AG04450 (cell line): ENCODE data around the gene MAP3K15. TPM values are rescaled to one million over a fixed set of nuclear protein-coding genes. Genes with fewer than 3 reads are reported as not detected.
"Not testable (repeated sequence)": the region's sequence is repeated elsewhere in the genome, so short reads cannot be mapped to it uniquely, and the experiment has no call there.

ENCODE experiments used
- CTCF ChIA-PET: fragments of 300-600, 350-600 bp; formaldehyde crosslinking; extraction: SDS; loops from one replicate; lab custom pipeline; 2022; ENCODE audit warnings: antibody characterized with exemption, inconsistent platforms; lab: Charles Lee
- POLR2A ChIA-PET: fragments of 350-600 bp; formaldehyde crosslinking; extraction: SDS; loops from one replicate; lab custom pipeline; 2021; ENCODE audit warnings: antibody characterized with exemption, inconsistent platforms; lab: Yijun Ruan, JAX
- DNase-seq: peaks from one replicate; pipeline ENCODE4 v3.0.0-alpha.2; 2011; ENCODE audit warnings: low read depth, low spot score
- H3K27ac ChIP-seq: one replicate; pipeline ENCODE4 v1.5.1; 2012; ENCODE audit warnings: low read depth, low read length, control low read depth
- H3K27me3 ChIP-seq: one replicate; pipeline ENCODE4 v1.6.0; 2012; ENCODE audit warnings: low read length; ENCODE audit not compliant: control insufficient read depth, insufficient read depth
- H3K4me3 ChIP-seq: 2 replicates; pipeline ENCODE4 v1.5.1; 2011; ENCODE audit warnings: mild to moderate bottlenecking, low read depth, low read length, control low read depth
- H3K9me3 ChIP-seq: 2 replicates; pipeline ENCODE4 v1.5.1; 2012; ENCODE audit warnings: low read length; ENCODE audit not compliant: control insufficient read depth, insufficient read depth
- polyA plus RNA-seq: library from polyadenylated mRNA; depleted of rRNA; stranded (reverse); fragments of >200 nt; gene quantifications from 2 replicates; pipeline ENCODE4 v1.2.3, GENCODE V29; 2011
- TF ChIP-seq, protein P1 (sequence below): IDR thresholded peaks from 2 replicates; pipeline ENCODE4 v1.5.1; 2011; ENCODE audit warnings: low read depth, low read length, control low read depth, inconsistent platforms

The MAP3K15 gene
- polyA plus RNA-seq, 1 experiment, result 0.35 TPM

DNA sequence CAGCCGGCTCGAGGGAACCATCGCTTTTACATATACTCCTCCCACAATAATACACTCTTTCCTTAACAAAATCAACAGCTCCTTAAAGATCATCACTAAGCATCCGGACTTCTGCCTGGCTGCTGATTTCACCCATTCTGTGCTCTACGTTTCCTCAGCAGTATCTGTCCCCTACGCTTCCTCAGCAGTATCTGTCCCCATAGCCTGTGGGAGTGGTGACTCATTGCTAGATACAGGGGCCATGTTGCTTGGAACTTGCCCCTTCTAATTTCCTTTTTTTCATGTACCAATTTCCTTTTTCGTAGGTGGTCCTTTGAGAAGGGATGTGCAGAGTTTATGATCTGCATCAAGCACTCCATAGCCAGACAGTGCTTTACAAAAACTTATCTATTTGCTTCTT, 18.6 kb downstream of the MAP3K15 start:
- Histone ChIP-seq H3K9me3 (no peaks in the 10 kb centered on the region), H3K27me3 (peaks cover 2% of the 10 kb centered on the region), H3K4me3 (no peak overlapping the region), H3K27ac (no peak overlapping the region)
- DNase-seq, result no peak
- TF ChIP-seq, protein P1, sequence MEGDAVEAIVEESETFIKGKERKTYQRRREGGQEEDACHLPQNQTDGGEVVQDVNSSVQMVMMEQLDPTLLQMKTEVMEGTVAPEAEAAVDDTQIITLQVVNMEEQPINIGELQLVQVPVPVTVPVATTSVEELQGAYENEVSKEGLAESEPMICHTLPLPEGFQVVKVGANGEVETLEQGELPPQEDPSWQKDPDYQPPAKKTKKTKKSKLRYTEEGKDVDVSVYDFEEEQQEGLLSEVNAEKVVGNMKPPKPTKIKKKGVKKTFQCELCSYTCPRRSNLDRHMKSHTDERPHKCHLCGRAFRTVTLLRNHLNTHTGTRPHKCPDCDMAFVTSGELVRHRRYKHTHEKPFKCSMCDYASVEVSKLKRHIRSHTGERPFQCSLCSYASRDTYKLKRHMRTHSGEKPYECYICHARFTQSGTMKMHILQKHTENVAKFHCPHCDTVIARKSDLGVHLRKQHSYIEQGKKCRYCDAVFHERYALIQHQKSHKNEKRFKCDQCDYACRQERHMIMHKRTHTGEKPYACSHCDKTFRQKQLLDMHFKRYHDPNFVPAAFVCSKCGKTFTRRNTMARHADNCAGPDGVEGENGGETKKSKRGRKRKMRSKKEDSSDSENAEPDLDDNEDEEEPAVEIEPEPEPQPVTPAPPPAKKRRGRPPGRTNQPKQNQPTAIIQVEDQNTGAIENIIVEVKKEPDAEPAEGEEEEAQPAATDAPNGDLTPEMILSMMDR, result no peak
- CTCF ChIA-PET, result no interaction called here
- POLR2A ChIA-PET, result no interaction called here

DNA sequence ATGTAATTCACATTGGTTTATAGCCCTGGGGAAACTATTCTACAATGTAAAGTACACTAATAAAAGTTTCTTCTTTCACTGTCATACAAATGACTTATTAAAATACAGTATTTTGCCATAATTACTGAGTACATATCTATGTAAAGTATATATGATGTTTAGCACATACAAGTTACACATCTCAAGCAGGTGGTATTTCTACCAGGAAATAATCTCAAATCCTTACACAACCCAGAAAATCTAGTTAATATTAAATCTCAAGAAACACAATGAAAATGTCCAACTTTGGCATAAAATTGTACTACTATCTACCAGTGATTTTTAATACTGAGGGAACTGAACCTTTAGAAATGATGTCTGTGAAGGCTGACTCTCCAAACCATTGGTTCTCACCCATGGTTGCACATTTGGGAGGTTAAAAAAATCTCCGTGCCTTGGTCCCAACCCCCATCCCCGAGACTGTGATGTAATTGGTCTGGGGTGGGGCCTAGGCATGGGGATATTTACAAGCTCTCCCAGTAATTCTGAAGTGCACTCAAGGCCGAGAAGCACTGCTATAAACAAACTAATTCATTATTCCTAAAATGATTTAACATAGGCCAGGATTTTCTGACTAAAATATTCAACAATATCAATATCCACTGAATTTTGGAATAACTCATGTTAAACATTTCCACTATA, 27.6 kb downstream of the MAP3K15 start:
- TF ChIP-seq, protein P1, result no peak
- ChIA-PET POLR2A (no interaction called here), CTCF (no interaction called here)
- no peak for DNase-seq
- no peak overlapping the region for H3K4me3 ChIP-seq
- H3K9me3 ChIP-seq, result no peaks in the 10 kb centered on the region
- no peaks in the 10 kb centered on the region for H3K27me3 ChIP-seq
- H3K27ac ChIP-seq, result no peak overlapping the region

DNA sequence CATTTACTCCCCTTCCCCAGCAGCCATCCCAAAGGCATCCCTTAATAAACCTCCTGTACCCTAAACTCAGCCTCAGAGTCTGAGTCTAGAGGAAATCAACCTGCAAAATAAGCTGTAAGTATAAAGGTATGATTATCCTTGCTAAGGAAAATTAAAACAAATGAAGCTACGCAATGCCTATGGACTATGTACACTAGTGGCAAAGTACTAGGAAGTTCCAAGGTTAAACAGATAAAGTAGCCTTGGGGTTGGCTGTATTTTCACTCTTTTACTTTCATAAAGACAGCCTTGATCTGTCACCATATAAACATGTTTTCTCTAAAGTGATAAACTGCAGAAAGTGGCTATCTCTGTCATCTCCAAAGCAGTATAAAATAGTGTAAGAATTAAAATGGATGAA, 35.9 kb downstream of the MAP3K15 start:
- POLR2A ChIA-PET, result no interaction called here
- Histone ChIP-seq H3K4me3 (no peak overlapping the region), H3K9me3 (no peaks in the 10 kb centered on the region), H3K27me3 (no peaks in the 10 kb centered on the region), H3K27ac (no peak overlapping the region)
- no peak for DNase-seq
- TF ChIP-seq, protein P1, result no peak
- CTCF ChIA-PET, result no interaction called here

DNA sequence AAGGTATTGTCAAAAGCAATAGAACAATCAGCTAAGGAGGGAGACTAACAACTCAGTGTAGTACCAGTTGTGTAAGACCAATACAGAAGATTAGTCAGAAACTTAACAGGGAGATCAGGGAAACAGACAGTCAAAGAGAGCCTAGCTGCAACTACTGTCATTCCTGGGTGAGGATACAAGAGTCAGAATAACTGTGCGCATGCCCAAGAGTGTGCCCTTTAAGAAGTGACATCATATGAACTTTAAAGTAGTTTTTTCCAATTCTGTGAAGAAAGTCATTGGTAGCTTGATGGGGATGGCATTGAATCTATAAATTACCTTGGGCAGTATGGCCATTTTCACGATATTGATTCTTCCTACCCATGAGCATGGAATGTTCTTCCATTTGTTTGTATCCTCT, 46.9 kb downstream of the MAP3K15 start:
- H3K9me3 ChIP-seq, POLR2A ChIA-PET, H3K4me3 ChIP-seq, DNase-seq, H3K27ac ChIP-seq, CTCF ChIA-PET, H3K27me3 ChIP-seq: not testable (repeated sequence)

DNA sequence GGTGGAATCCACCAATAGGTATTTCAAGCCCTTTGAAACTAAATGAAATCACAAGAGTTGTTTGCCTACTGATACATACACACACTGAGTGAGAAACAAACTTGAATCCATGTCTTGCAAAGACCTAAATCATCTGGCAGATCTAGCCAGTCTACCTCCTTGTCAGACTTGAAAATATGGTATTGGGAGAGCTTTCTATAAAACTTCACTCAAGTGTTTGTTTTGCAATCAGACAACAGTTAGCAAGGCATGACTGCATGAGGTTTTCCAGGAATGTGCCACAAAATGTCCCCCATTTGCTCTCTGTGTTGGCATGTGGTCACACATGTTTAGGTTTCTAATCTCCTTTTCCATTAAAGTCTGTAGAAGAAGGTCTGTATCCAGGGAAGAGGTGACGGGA, 52.4 kb downstream of the MAP3K15 start:
- Histone ChIP-seq H3K4me3 (no peak overlapping the region), H3K9me3 (no peaks in the 10 kb centered on the region), H3K27ac (no peak overlapping the region), H3K27me3 (no peaks in the 10 kb centered on the region)
- no peak for DNase-seq
- POLR2A ChIA-PET, result no interaction called here
- CTCF ChIA-PET, result no interaction called here
- TF ChIP-seq, protein P1, result no peak
